Stimulated activated CD4-positive, alpha-beta T cell treated with anti-CD3 and anti-CD28 coated beads, Interleukin-4, amount 100 ng/mL, for 24 hours (primary cell): ENCODE measurements around the gene PANX2.

ENCODE experiments used
- DNase-seq: peaks from one replicate; pipeline ENCODE4 v3.0.0-alpha.2; 2020

PANX2 gene

DNA sequence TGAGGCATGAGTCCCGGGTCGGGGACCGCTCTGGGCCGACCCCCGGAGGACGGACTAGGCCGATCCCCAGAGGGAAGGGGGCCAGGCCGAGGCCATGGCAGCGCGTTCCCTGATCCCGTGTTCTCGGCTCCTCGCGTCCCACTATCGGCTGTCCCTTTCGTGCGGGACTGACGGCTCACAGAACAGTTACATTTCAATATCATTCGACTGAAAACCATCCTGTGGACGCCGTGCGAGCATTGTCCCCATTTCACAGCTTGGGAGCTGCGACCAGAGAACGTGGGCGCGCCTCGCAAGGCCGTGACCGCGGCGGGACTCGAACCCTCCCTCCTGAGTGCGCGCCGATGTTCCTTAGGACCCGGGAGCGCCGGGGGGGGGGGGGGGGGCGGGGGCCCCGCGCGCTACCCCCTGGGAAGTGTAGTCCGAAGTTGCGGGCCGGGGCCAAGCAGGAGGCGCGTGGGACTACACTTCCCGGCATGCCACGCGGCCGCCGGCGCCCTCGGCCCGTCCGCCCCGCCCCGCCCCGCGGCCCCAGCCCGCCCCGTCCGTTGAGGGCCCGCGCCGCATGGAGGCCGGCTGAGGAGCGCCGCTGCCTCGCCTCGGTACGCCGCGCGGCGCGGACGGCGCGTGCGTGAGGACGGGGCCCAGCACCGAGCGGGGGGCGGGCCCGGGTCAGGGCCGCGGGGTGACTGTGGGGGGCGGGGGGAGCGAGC lies 15.0 kb downstream of the PANX2 start, which contains the start of gene TRABD:
TRABD (plus strand) TSS at position 539 of the 713 bp plus-strand sequence. CDS start 7,148 bp downstream, outside the sequence.
- DNase-seq: peak; percentile 88

- no peak for DNase-seq
Observed at GRCh38 chr22:50186181-50186714, 15.7 kb downstream of the PANX2 start.

DNA sequence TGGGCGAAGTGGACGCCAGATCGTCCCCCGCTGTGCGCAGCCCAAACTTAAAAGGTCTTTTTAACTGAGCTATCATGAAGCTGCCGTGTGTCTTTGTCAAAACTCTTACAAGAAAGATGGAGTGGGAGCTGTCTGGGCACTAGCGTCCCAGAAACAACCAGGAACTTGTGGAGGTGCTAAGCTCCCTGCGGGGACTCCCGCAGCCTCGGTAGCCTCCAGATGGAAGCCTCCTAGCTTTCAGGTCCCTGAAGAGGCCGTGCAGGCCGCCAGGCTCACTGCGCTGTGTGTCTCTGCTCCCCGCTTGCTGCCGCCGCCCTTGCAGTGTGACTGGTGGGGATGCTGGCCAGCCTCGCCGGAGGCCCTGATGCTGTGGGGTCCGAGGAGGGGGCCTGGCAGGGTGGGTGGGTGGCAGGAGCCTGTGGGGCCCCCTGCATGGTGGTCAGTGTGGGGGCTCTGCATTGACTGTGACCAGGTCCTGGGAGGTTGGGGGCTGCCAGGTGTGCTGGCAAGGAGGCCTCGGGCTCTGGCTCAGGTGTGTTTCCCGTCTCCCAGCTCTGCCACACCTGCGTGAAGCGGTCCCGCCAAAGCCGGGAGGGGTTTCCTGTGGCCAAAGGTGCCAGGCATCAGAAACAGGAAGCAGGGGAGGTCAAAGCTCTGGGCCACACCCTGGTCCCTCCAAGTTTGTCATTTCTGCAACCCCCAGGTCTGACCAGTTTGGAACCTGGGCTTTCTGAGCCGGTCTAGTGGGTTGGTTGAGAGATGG lies 16.4 kb downstream of the PANX2 start:
- DNase-seq: no peak

DNA sequence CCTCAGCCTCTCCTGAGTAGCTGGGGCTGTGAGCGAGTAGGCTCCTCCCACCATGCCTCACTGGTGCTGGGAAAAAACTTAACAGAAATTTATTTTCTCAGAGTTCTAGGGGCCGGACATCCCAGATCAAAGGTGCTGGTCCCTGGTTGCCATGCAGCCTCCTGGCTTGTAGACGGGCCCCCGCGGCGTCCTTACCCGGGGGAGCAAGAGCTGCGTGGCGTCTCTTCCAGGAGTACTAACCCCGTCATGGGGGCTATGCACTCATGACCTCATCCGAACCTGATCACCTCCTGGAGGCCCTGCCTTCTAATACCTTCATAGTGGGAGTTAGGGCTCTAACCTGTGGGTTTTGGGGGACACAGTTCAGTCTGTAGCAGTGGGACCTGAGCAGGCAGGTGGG lies 17.8 kb downstream of the PANX2 start:
- no peak for DNase-seq

- no peak for DNase-seq
Observed at GRCh38 chr22:50189184-50189848, 18.8 kb downstream of the PANX2 start.

DNA sequence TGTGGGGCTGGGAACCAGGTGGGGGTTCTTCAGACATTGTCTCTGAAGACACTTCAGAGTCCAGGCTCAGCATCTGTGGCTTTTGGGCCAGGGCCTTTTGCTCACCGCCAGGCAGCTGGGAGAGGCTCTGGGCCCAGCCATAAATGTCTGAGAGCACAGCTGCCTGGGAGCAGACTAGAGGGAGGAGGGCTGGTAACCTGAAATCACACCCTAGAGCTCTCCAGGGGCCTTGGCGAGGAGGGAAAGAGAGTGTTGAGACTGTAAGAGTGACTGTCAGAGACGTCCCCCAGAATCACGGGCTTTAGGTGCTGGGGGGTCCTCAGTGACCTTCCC lies 19.3 kb downstream of the PANX2 start:
- no peak for DNase-seq

DNA sequence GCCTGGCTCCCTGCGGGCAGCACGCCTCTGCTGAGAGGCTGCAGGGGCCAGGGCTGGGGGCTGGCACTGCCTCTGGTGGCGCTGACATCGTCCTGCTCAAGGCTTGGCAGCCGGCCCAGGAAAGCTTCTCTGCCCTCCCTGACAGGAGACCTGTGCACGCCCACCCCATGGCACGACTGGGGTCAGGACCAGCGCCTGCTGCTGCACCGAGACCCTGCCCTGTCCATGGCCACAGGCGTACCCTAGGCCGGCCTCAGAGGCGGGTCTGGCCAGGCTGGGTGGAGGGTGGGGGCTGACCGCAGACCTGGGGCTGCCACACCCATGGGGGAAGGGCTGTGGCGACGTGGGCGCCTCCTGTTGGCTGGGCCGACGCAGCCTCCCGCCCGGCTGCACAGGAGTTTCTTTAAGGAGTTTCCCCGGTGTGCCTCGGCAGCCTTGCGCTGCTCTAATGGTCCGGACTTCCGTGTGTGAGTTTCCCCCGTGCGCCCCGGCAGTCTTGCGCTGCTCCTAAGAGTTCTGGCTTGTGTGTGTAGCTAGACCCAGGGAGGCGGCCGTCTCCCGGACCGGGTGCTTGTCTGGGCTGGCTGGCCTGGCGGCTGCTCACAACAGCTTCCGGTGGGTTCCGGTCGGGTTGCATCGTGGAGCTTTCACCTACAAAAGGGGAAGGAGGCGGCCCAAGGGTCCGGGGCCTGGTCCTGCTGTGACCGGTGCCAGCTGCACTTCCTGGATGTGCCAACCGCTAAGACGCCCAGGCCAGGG lies 19.8 kb downstream of the PANX2 start:
- peak; percentile 74 for DNase-seq

DNA sequence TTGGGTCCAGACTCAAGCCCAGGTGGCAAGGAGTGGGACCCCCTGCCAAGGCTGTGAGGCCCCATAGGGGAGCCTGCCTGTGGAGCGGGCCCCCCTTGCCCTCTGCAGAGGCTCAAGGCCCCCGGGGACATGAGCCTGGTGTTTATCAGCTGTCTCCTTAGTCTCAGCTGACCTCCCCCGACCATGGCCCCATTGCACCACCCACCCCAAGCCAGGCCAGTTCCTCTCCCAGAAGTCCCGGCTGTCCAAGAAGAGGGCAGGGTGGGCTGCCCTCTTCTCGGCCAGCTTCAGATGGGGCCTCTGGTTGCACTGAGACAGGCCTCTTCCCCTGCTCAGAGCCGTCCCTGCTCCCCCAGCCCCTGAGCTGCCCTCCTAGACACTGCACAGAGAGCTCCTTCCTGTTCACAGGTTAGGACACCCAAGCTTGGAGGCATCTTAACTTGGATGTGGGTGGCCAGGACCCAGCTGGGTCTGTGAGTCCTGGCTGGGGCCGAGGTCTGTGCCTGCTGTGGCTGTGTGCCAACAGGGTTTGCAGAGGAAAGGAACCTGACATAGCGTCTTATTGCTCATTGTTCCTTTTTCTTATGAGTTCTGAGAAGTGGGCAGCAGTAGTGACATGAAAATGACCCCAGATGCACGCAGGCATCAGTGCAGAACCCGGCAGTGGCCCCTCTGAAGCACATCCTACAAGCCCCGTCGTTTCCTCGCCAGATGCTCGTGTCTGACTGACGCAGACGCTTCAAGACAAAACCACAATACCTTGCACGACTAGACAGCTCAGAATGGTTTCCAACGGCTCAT lies 20.6 kb downstream of the PANX2 start:
- DNase-seq: peak; percentile 77

- DNase-seq: peak; percentile 34
Observed at GRCh38 chr22:50192436-50193204, 22.1 kb downstream of the PANX2 start.

DNA sequence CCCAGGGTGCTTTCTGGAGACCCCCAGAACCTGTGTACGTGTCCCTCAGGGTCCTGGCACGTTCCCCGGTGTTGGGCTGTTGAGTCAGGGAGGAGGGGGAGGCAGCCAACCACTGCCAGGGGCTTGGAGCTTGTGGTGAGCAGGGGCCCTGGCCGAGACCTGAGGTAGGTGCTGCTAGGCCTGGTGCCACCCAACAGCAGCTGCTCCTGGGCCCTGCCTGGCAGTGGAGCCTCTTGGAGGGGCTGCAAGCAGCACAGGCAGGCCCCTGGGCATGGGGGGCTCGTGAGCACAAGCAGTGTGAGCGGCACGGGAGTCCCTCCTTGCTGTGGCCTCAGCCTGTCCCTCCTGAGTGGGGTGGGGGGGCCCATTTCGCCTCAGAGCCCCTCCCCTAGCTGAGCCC lies 23.1 kb downstream of the PANX2 start:
- no peak for DNase-seq

DNA sequence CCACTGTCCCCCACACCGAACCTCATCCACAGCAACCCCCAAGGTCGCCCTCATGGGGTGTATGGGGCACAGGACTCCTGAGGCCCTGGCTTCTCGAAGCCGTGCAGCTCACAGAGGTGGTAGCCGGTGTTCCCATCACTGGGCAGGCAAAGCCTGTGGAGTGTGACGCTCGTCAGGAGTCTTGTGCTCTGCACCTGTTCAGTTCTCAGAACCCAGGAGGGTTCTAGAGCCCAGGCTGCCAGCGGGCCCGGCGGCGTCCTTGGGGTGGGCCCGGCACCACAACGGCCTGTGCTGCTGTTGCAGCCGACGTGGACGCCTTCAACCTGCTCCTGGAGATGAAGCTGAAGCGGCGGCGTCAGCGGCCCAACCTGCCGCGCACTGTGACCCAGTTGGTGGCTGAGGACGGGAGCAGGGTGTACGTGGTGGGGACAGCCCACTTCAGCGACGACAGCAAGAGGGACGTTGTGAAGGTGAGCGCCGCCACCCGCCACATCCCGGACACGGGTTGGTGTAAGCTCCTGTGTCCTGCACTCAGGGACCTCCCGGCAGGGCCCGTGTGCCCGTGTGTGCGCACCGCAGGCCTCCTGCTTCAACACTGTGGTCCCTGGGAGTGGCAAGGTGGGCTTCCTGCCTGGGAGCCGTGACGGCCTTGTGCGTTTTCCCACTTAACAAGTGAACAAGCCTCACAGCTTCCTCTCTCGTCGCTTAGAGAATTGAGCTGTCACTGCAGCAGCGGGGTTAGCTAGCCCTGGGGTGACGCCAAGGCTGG lies 23.7 kb downstream of the PANX2 start:
- DNase-seq: no peak

DNA sequence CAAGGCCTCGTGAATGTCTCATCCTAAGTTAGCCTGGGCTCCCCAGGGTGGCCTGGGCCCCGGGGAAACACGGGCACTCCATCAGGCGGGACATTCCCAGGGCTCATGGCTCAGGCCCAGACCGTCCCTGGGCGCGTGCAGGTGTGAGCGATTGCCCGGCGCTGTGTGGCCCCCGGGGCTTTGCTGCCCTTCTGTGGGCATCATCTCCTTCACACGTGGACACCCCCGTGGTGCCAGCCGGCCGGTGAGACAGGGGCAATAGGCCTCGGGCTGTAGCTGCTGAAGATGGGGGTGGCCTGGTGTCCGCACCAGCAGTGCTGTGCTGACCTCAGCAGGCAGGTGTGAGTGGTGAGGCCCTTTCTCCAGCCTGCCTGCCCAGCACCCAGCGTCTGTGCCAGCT lies 25.7 kb downstream of the PANX2 start:
- no peak for DNase-seq

DNA sequence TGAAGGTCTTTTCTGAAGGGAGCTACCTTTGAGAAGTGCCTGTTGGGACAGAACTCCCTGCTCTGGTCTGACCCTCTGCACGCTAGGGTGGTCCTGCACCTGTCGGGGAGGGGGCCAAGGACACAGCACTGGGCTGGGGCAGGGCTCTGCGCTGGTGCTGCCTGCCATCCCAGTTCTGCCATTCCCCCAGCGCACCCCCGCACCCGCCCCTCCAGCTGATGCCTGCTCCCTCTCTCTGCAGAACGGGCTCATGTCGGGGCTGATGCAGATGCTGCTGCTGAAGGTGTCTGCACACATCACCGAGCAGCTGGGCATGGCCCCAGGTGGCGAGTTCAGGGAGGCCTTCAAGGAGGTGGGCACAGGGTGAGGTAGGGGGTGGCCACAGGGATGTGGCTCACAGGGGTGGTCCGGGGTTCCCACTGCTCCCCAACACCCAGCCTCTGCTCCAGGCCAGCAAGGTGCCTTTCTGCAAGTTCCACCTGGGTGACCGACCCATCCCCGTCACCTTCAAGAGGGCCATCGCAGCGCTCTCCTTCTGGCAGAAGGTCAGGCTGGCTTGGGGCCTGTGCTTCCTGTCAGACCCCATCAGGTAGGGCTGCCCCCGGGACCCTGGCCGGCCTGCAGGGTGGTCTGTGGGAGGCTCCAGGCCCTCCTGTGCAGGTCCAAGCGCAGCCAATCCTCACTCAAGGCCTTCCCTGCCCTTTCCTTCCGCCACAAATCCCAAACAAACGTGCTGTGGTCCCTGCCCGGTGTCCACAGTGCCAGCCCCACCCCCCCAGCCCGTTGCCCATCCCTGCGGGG lies 26.7 kb downstream of the PANX2 start:
- DNase-seq: no peak

DNA sequence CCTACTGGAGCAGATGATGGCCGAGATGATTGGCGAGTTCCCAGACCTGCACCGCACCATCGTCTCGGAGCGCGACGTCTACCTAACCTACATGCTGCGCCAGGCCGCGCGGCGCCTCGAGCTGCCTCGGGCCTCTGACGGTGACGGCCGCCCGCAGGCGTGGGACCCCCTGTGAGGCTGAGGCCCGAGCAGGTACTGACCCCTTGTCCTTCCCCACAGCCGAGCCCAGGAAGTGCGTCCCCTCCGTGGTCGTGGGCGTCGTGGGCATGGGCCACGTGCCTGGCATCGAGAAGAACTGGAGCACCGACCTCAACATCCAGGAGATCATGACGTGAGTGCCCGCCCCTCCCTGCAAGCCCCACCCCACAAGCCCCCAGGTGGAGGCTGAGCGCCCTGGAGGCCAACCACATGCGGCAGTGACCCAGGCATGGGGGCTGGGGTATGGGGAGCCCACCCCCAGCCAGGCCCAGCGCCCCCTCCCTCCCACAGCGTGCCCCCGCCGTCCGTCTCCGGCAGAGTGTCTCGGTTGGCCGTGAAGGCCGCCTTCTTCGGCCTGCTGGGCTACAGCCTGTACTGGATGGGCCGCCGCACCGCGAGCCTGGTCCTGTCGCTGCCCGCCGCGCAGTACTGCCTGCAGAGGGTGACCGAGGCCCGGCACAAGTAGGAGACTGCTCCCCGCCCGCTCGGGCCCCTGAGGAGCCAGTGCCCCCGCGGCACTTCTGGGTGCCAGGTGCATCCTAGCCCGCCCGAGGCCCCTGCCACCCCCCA lies 27.5 kb downstream of the PANX2 start:
- DNase-seq: no peak

- DNase-seq: no peak
Observed at GRCh38 chr22:50198624-50199017, 28.1 kb downstream of the PANX2 start.

- DNase-seq: no peak
Observed at GRCh38 chr22:50199251-50199721, 28.8 kb downstream of the PANX2 start.

- no peak for DNase-seq
Observed at GRCh38 chr22:50199829-50200460, 29.4 kb downstream of the PANX2 start.
